H9 (cell line): ENCODE measurements around the gene NUP188. TPM values are rescaled to one million over a fixed set of nuclear protein-coding genes. Genes with fewer than 3 reads are reported as not detected.

Source experiments
- DNase-seq: peaks from one replicate; pipeline ENCODE4 v3.0.0-alpha.2; 2017
- H2AFZ ChIP-seq: one replicate; pipeline ENCODE4 v1.6.1; 2013; ENCODE audit warnings: mild to moderate bottlenecking, low read length, control low read depth, moderate library complexity
- H2AK5ac ChIP-seq: 2 replicates; pipeline ENCODE4 v1.6.1; 2013; ENCODE audit warnings: low read length, control low read depth, mixed read lengths; ENCODE audit not compliant: insufficient read length
- H2BK120ac ChIP-seq: one replicate; pipeline ENCODE4 v1.6.1; 2013; ENCODE audit warnings: low read depth, mild to moderate bottlenecking, low read length, control low read depth, inconsistent platforms; ENCODE audit not compliant: poor library complexity, severe bottlenecking
- H2BK12ac ChIP-seq: 2 replicates; pipeline ENCODE4 v1.6.1; 2013; ENCODE audit warnings: low read length, control low read depth, mixed read lengths, low read depth; ENCODE audit not compliant: insufficient read length
- H2BK15ac ChIP-seq: 2 replicates; pipeline ENCODE4 v1.6.1; 2013; ENCODE audit warnings: low read depth, low read length, control low read depth
- H2BK20ac ChIP-seq: one replicate; pipeline ENCODE4 v1.6.1; 2013; ENCODE audit warnings: low read depth, mild to moderate bottlenecking, low read length, control low read depth, inconsistent platforms; ENCODE audit not compliant: poor library complexity, severe bottlenecking
- H2BK5ac ChIP-seq: 2 replicates; pipeline ENCODE4 v1.6.1; 2013; ENCODE audit warnings: low read length, control low read depth, mixed read lengths; ENCODE audit not compliant: insufficient read length
- H3K14ac ChIP-seq: 2 replicates; pipeline ENCODE4 v1.6.1; 2013; ENCODE audit warnings: low read length, control low read depth; ENCODE audit not compliant: insufficient read depth
- H3K18ac ChIP-seq: 2 replicates; pipeline ENCODE4 v1.6.1; 2013; ENCODE audit warnings: low read depth, mild to moderate bottlenecking, mixed read lengths, low read length, control low read depth; ENCODE audit not compliant: insufficient read length
- H3K23ac ChIP-seq: 2 replicates; pipeline ENCODE4 v1.6.1; 2013; ENCODE audit warnings: low read length, control low read depth, mixed read lengths, low read depth; ENCODE audit not compliant: insufficient read length
- H3K23me2 ChIP-seq: 2 replicates; pipeline ENCODE4 v1.6.1; 2013; ENCODE audit warnings: low read depth, mild to moderate bottlenecking, mixed read lengths, low read length, control low read depth; ENCODE audit not compliant: insufficient read length, poor library complexity, severe bottlenecking
- H3K27ac ChIP-seq: 2 replicates; pipeline ENCODE4 v1.5.1; 2013; ENCODE audit warnings: low read length, control low read depth, mixed read lengths, low read depth; ENCODE audit not compliant: insufficient read length
- H3K27me3 ChIP-seq: 2 replicates; pipeline ENCODE4 v1.6.1; 2013; ENCODE audit warnings: low read length, control low read depth, inconsistent platforms; ENCODE audit not compliant: insufficient read depth
- H3K4ac ChIP-seq: 2 replicates; pipeline ENCODE4 v1.6.1; 2013; ENCODE audit warnings: low read depth, mild to moderate bottlenecking, control low read depth, inconsistent platforms, low read length, moderate library complexity
- H3K4me1 ChIP-seq: 2 replicates; pipeline ENCODE4 v1.6.1; 2013; ENCODE audit warnings: low read length, control low read depth, inconsistent platforms; ENCODE audit not compliant: insufficient read depth
- H3K4me2 ChIP-seq: 2 replicates; pipeline ENCODE4 v1.6.1; 2013; ENCODE audit warnings: low read length, control low read depth, mixed read lengths; ENCODE audit not compliant: insufficient read length, insufficient read depth
- H3K56ac ChIP-seq: 2 replicates; pipeline ENCODE4 v1.6.1; 2013; ENCODE audit warnings: low read depth, mild to moderate bottlenecking, mixed read lengths, low read length, control low read depth; ENCODE audit not compliant: insufficient read length
- H3K79me1 ChIP-seq: 2 replicates; pipeline ENCODE4 v1.6.1; 2013; ENCODE audit warnings: low read depth, mild to moderate bottlenecking, moderate library complexity, low read length, control low read depth, inconsistent platforms; ENCODE audit not compliant: insufficient read depth, poor library complexity, severe bottlenecking
- H3K79me2 ChIP-seq: 2 replicates; pipeline ENCODE4 v1.6.1; 2013; ENCODE audit warnings: low read length, control low read depth, inconsistent platforms; ENCODE audit not compliant: insufficient read depth
- H3K9ac ChIP-seq: 2 replicates; pipeline ENCODE4 v1.6.1; 2013; ENCODE audit warnings: low read length, control low read depth, mixed read lengths; ENCODE audit not compliant: insufficient read length; ENCODE audit errors: extremely low read depth
- H3K9me3 ChIP-seq: one replicate; pipeline ENCODE4 v1.6.1; 2013; ENCODE audit warnings: low read depth, low read length, inconsistent platforms; ENCODE audit not compliant: control insufficient read depth
- H3T11ph ChIP-seq: one replicate; pipeline ENCODE4 v1.6.1; 2013; ENCODE audit warnings: mild to moderate bottlenecking, low read length, control low read depth, inconsistent platforms
- H4K20me1 ChIP-seq: one replicate; pipeline ENCODE4 v1.6.1; 2013; ENCODE audit not compliant: control insufficient read depth, insufficient read length, insufficient read depth
- H4K5ac ChIP-seq: 2 replicates; pipeline ENCODE4 v1.6.1; 2013; ENCODE audit warnings: low read depth, mild to moderate bottlenecking, mixed read lengths, low read length, control low read depth; ENCODE audit not compliant: insufficient read length
- H4K8ac ChIP-seq: replicated peaks from 2 replicates; pipeline ENCODE4 v1.6.1; 2013; ENCODE audit warnings: low read length, control low read depth, mixed read lengths, low read depth; ENCODE audit not compliant: insufficient read length
- H4K91ac ChIP-seq: 2 replicates; pipeline ENCODE4 v1.6.1; 2013; ENCODE audit warnings: low read depth, mild to moderate bottlenecking, moderate library complexity, mixed read lengths, low read length, control low read depth; ENCODE audit not compliant: insufficient read length
- H3K27ac Mint-ChIP-seq, 3 experiments: 2 replicates in 2 of 3; 3 replicates in 1 of 3; pipeline ENCODE4 v1.8.0; 2020 to 2021; ENCODE audit warnings: mixed read lengths in 3 of 3, mild to moderate bottlenecking in 1 of 3, moderate library complexity in 1 of 3
- H3K27me3 Mint-ChIP-seq: 2 replicates; pipeline ENCODE4 v1.8.0; 2021; ENCODE audit warnings: low read depth, mild to moderate bottlenecking, moderate library complexity, mixed read lengths
- H3K36me3 Mint-ChIP-seq, 3 experiments: 2 replicates in 2 of 3; 3 replicates in 1 of 3; pipeline ENCODE4 v1.8.0; 2020 to 2021; ENCODE audit warnings: low read depth in 3 of 3, mixed read lengths in 3 of 3; ENCODE audit not compliant: insufficient read depth in 1 of 3
- H3K4me1 Mint-ChIP-seq, 2 experiments: 2 replicates each; pipeline ENCODE4 v1.8.0; 2020; ENCODE audit warnings: mixed read lengths in 2 of 2
- H3K4me3 Mint-ChIP-seq, 2 experiments: 2 replicates in 1 of 2; 3 replicates in 1 of 2; pipeline ENCODE4 v1.8.0; 2020 to 2021; ENCODE audit warnings: mild to moderate bottlenecking in 2 of 2, mixed read lengths in 2 of 2, moderate library complexity in 1 of 2
- H3K9me3 Mint-ChIP-seq, 2 experiments: 2 replicates in 1 of 2; 3 replicates in 1 of 2; pipeline ENCODE4 v1.8.0; 2020; ENCODE audit warnings: mild to moderate bottlenecking in 2 of 2, mixed read lengths in 2 of 2, moderate library complexity in 1 of 2
- WGBS: extraction: QIAGEN DNeasy Blood & Tissue Kit; methylation state at CpG from one replicate; pipeline ENCODE4 v1.1.7; 2013; ENCODE audit warnings: missing lambda C conversion rate, low lambda C conversion rate, mixed read lengths; ENCODE audit not compliant: insufficient read length; ENCODE audit errors: extremely low coverage; 5-methylcytosine and 5-hydroxymethylcytosine counted together
- total RNA-seq: library from RNA; stranded (reverse); gene quantifications from 2 replicates; pipeline ENCODE4 v1.2.1, GENCODE V29; 2021
- TF ChIP-seq, protein P1 (sequence below): fragments of 200-600 bp; sonication (generic); conservative IDR thresholded peaks from 3 replicates; pipeline ENCODE4 v1.8.0; 2021; ENCODE audit warnings: antibody characterized with exemption, mild to moderate bottlenecking

The NUP188 gene
- total RNA-seq, 1 experiment from 2014 or later, result 101 TPM

DNA sequence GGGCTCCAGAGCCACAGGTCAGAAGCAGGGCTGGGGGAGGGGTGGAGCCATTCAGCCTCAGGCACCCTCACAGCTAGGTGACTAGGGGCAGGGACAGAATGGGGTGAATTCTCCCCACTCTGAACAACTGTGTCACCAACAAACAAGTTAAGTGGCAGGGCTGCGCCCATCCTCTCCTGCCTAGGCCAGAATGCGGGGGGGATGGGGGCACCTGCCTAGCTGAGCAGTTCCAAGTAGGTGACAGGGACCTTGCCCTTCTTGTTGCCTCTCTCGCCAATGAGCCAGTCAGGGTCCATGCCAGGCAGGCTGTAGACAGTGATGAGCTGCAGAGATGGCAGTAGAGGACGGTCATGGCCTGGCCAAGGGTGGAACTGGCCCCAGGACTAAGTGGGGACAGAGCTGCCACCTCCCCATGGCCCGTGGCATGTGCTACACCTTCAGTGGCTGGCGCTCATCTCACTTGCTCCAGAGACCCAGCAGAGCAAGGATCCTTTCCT, 61.0 kb downstream of the NUP188 start:
- H3K9me3 Mint-ChIP-seq, result no peaks in the 10 kb centered on the region
- H2BK120ac ChIP-seq, result no peak overlapping the region
- no peak overlapping the region for H3K27ac ChIP-seq
- no peak overlapping the region for H3K4me2 ChIP-seq
- H3K9ac ChIP-seq, result no peak overlapping the region
- no peak overlapping the region for H3T11ph ChIP-seq
- H3K27ac Mint-ChIP-seq, result no peak overlapping the region; a peak in 1 of 7 replicates
- no peak overlapping the region for H3K14ac ChIP-seq
- H3K9me3 ChIP-seq, result no peaks in the 10 kb centered on the region
- H4K91ac ChIP-seq, result no peak overlapping the region
- H3K23me2 ChIP-seq, result no peaks in the 10 kb centered on the region
- no peak overlapping the region for H4K5ac ChIP-seq
- H3K4me1 ChIP-seq, result no peaks in the 10 kb centered on the region
- peaks cover 22 to 69% (median 44%) of the 10 kb centered on the region in 3 experiments; a peak in 6 of 7 replicates for H3K36me3 Mint-ChIP-seq
- no peak overlapping the region for H2BK15ac ChIP-seq
- WGBS, result no CpG with 5 or more reads among the region's 6 CpGs
- H2BK20ac ChIP-seq, result no peak overlapping the region
- H3K4ac ChIP-seq, result no peak overlapping the region
- no peak overlapping the region for H3K56ac ChIP-seq
- no peak overlapping the region for H2AFZ ChIP-seq
- H2BK5ac ChIP-seq, result no peak overlapping the region
- H3K79me2 ChIP-seq, result no peaks in the 10 kb centered on the region
- no peak overlapping the region for H3K4me3 Mint-ChIP-seq
- peaks cover 0 to 5% of the 10 kb centered on the region in 2 experiments; a peak in 1 of 4 replicates for H3K4me1 Mint-ChIP-seq
- DNase-seq, result no peak
- H3K27me3 Mint-ChIP-seq, result no peaks in the 10 kb centered on the region; the same call in 1 of the 2 replicates
- H2BK12ac ChIP-seq, result no peak overlapping the region
- H3K27me3 ChIP-seq, result no peaks in the 10 kb centered on the region
- H3K23ac ChIP-seq, result no peak overlapping the region
- TF ChIP-seq, protein P1, sequence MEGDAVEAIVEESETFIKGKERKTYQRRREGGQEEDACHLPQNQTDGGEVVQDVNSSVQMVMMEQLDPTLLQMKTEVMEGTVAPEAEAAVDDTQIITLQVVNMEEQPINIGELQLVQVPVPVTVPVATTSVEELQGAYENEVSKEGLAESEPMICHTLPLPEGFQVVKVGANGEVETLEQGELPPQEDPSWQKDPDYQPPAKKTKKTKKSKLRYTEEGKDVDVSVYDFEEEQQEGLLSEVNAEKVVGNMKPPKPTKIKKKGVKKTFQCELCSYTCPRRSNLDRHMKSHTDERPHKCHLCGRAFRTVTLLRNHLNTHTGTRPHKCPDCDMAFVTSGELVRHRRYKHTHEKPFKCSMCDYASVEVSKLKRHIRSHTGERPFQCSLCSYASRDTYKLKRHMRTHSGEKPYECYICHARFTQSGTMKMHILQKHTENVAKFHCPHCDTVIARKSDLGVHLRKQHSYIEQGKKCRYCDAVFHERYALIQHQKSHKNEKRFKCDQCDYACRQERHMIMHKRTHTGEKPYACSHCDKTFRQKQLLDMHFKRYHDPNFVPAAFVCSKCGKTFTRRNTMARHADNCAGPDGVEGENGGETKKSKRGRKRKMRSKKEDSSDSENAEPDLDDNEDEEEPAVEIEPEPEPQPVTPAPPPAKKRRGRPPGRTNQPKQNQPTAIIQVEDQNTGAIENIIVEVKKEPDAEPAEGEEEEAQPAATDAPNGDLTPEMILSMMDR, result no peak
- H4K8ac ChIP-seq, result no peak overlapping the region
- no peaks in the 10 kb centered on the region for H3K79me1 ChIP-seq
- H3K18ac ChIP-seq, result no peak overlapping the region
- no peak overlapping the region for H2AK5ac ChIP-seq
- no peaks in the 10 kb centered on the region for H4K20me1 ChIP-seq
